Effector CD4-positive, alpha-beta T cell (primary cell): Measurements from ENCODE around the gene SRY. TPM values are rescaled to one million over a fixed set of nuclear protein-coding genes. Genes with fewer than 3 reads are reported as not detected.
"Not testable (repeated sequence)": the region's sequence is repeated elsewhere in the genome, so short reads cannot be mapped to it uniquely, and the experiment has no call there.

Experiments used
- DNase-seq: peaks from one replicate; pipeline ENCODE4 v3.0.0-alpha.2; 2020
- total RNA-seq: gene quantifications from one replicate; lab custom pipeline; 2026; lab: John Stamatoyannopoulos, UW

Gene SRY
- total RNA-seq: not detected

GRCh38 chrY:2787600-2787999 is at the start of gene SRY:
Gene SRY (minus strand): TSS chrY:2787682. CDS start chrY:2787603, 79 bp downstream.
- DNase-seq: no peak

DNA sequence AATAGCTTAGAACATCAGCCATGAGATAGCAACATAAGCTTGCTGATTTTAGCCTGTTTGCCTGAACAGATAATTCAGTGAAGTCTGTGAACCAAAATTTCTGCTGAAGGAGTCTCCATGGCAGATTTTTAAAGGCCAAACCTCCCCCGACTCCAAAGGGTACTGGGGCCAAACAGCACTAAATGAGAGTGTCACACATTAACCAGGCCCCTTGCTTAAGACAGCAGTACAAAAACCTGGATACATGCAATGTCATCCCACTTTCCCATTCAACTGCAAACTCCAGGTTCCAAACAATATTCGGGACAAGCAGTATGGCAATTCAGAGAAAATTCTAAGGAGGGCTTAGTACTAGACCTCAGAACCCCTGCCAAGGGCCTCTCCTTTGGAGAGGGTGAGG is 49.6 kb upstream of the SRY start:
- DNase-seq: no peak

- no peak for DNase-seq
Observed at GRCh38 chrY:2835230-2835629, 47.7 kb upstream of the SRY start.

DNA sequence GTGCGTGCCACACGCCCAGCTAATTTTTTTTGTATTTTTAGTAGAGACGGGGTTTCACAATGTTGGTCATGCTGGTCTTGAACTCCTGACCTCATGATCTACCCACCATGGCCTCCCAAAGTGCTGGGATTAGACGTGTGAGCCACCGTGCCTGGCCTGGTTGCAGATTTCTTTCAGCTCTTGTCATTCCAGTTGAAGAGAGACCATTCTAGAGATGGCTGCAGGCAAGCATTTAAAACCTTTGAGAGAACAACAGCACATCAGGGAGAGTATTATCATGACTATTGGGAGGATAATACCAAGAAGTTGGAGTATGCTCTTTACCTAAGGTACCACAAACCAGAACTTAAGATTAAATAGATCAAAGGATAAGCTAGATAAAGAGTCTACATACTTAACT is 41.0 kb upstream of the SRY start:
- no peak for DNase-seq

GRCh38 chrY:2824471-2824870 is 37.0 kb upstream of the SRY start:
- no peak for DNase-seq

- not testable (repeated sequence) for DNase-seq
Observed at GRCh38 chrY:2817146-2817896, 29.8 kb upstream of the SRY start.

- no peak for DNase-seq
Observed at GRCh38 chrY:2800246-2800645, 12.8 kb upstream of the SRY start.

DNA sequence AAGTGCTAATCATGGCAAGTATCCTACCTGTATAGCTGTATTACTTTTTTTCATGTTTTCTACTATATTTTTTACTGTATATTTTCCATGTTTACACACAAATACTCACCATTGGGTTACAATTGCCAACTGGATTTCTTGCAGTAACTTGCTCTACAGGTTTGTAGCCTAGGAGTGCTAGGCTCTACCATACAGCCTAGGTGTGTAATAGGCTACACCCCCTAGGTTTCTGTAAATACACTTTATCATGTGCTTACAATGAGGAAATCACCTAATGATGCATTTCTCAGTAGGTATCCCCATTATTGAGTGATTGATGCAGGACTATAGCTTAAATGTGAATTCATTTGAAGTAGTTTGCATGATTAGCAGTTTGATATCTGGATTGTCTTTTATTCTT is 10.5 kb upstream of the SRY start:
- DNase-seq: no peak

GRCh38 chrY:2796977-2797523 is 9.6 kb upstream of the SRY start:
- DNase-seq: no peak

GRCh38 chrY:2789756-2790155 is 2.3 kb upstream of the SRY start:
- DNase-seq: no peak

DNA sequence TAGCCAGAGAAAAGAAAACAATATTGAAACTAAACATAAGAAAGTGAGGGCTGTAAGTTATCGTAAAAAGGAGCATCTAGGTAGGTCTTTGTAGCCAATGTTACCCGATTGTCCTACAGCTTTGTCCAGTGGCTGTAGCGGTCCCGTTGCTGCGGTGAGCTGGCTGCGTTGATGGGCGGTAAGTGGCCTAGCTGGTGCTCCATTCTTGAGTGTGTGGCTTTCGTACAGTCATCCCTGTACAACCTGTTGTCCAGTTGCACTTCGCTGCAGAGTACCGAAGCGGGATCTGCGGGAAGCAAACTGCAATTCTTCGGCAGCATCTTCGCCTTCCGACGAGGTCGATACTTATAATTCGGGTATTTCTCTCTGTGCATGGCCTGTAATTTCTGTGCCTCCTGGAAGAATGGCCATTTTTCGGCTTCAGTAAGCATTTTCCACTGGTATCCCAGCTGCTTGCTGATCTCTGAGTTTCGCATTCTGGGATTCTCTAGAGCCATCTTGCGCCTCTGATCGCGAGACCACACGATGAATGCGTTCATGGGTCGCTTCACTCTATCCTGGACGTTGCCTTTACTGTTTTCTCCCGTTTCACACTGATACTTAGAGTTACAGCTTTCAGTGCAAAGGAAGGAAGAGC is 488 bp downstream of the SRY start:
- no peak for DNase-seq
